Gastrocnemius medialis (tissue), 4 donors: ENCODE data around the gene DNASE1L2. TPM values are rescaled to one million over a fixed set of nuclear protein-coding genes. Genes with fewer than 3 reads are reported as not detected.

ENCODE experiments used
- ATAC-seq, 2 donors: fragments of 150-250 bp; one replicate each; pipeline ENCODE4 v1.9.1; 2016
- DNase-seq, 2 donors: peaks; one replicate each; pipeline ENCODE4 v3.0.0-alpha.2; 2019
- H3K27ac ChIP-seq, 4 donors: fragments of 200-600 bp; sonication (generic); 1 replicate in 1 of 4; 2 replicates in 3 of 4; pipeline ENCODE4 v1.5.1; 2016 to 2018; ENCODE audit warnings: mild to moderate bottlenecking in 2 of 4, moderate library complexity in 1 of 4
- H3K27me3 ChIP-seq, 3 donors: fragments of 200-600 bp; sonication (generic) in 2 of 3; 1 replicate in 1 of 3; 2 replicates in 2 of 3; pipeline versions ENCODE4 v1.5.1 to v1.6.0; 2016 to 2019; ENCODE audit warnings: mild to moderate bottlenecking in 1 of 3, moderate library complexity in 1 of 3
- H3K36me3 ChIP-seq, 2 donors: fragments of 200-600 bp; sonication (generic) in 1 of 2; one replicate each; pipeline ENCODE4 v1.5.1; 2017 to 2018
- H3K4me1 ChIP-seq, 2 donors: fragments of 200-600 bp; sonication (generic) in 1 of 2; one replicate each; pipeline ENCODE4 v1.5.1; 2016 to 2017; ENCODE audit warnings: mild to moderate bottlenecking in 2 of 2
- H3K4me3 ChIP-seq, 4 donors: fragments of 200-600 bp; sonication (generic) in 3 of 4; 1 replicate in 1 of 4; 2 replicates in 3 of 4; pipeline ENCODE4 v1.5.1; 2016 to 2019; ENCODE audit warnings: mild to moderate bottlenecking in 2 of 4
- H3K9me3 ChIP-seq, 3 donors: fragments of 200-600 bp; sonication (generic) in 2 of 3; 1 replicate in 1 of 3; 2 replicates in 2 of 3; pipeline ENCODE4 v1.5.1; 2016 to 2019
- POLR2A ChIP-seq, 2 donors: fragments of 450-650 bp; IDR thresholded peaks; one replicate each; pipeline ENCODE4 v1.6.1; 2017; ENCODE audit warnings: antibody characterized with exemption in 2 of 2, mild to moderate bottlenecking in 2 of 2, moderate library complexity in 2 of 2
- in situ Hi-C, 4 donors: fragments of 200-750 bp; cut with MboI; loops; one replicate each; pipeline versions ENCODE4 v1.15.0 to v1.8.0; 2017; ENCODE audit warnings: low sequenced_read_pairs in 4 of 4
- intact Hi-C: fragments of 100-400 bp; cut with DNase I; formaldehyde crosslinking; loops from one replicate; pipeline ENCODE4 v1.15.1; 2023; ENCODE audit warnings: low total_unique reads
- total RNA-seq, 4 donors: library from RNA; depleted of rRNA; stranded (reverse); fragments of >200 nt; gene quantifications; one replicate each; pipeline versions ENCODE4 v1.1.0 to v1.2.3, GENCODE V29; 2016
- TF ChIP-seq, protein P1 (sequence below), 5 experiments: fragments of 450-650 bp in 3 of 5; fragments of 200-600 bp in 2 of 5; sonication (generic) in 2 of 5; IDR thresholded peaks in 4 of 5; conservative IDR thresholded peaks in 1 of 5; 1 replicate in 4 of 5; 2 replicates in 1 of 5; pipeline ENCODE4 v1.5.1; 2016 to 2019; ENCODE audit warnings: antibody characterized with exemption in 5 of 5, mild to moderate bottlenecking in 3 of 5, moderate library complexity in 3 of 5

DNASE1L2 gene
- total RNA-seq, 4 donors from 2014 or later: 0.69 to 2.1 TPM; not detected in 2

DNA sequence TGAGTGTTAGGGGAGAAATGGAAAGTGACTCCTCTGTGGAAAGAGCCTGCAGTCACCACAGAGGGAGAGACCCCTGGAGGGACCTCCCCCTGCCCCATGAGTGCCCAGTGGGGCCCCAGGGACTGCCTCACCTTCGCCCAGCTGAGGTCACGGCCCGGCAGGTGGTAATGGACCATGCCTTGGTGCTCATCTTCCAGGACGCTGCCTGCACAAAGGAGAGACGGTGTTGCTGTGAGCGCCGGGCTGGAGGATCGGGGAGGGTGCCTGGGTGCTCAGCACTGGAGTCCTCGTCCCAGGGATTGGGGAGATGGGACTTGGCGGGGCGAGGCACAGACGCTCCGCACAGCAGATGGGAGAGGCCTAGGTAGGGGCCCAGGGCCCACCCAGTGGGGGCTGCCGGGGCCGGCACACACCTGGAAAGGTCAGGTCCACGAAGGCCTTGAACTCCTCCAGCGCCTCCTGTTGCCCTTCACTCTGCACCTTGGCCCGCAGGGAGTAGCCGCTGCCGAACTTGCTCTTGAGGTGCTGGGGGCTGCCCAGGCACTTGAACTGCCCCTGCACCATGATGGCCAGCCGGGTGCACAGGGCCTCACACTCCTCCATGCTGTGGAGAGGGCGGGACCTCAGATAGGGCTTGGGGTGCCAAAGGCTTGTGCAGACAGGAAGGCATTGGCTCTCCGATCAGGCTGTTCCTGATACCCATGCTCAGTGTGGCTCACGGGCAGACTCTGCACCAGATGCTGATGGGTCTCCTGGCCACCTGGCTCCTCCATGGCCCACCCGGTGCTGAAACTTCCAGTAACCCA lies 41.4 kb downstream of the DNASE1L2 start:
- TF ChIP-seq, protein P1, sequence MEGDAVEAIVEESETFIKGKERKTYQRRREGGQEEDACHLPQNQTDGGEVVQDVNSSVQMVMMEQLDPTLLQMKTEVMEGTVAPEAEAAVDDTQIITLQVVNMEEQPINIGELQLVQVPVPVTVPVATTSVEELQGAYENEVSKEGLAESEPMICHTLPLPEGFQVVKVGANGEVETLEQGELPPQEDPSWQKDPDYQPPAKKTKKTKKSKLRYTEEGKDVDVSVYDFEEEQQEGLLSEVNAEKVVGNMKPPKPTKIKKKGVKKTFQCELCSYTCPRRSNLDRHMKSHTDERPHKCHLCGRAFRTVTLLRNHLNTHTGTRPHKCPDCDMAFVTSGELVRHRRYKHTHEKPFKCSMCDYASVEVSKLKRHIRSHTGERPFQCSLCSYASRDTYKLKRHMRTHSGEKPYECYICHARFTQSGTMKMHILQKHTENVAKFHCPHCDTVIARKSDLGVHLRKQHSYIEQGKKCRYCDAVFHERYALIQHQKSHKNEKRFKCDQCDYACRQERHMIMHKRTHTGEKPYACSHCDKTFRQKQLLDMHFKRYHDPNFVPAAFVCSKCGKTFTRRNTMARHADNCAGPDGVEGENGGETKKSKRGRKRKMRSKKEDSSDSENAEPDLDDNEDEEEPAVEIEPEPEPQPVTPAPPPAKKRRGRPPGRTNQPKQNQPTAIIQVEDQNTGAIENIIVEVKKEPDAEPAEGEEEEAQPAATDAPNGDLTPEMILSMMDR (IDR thresholded peaks at IDR 0.05 in 4 of 5, conservative IDR thresholded peaks at IDR 0.05 in 1 of 5): no peak
- TF ChIP-seq POLR2A (IDR thresholded peaks at IDR 0.05): no peak
- in situ Hi-C loops (no loop called here), intact Hi-C loops (no loop called here)
- DNase-seq (no peak), ATAC-seq (no peak)
- Histone ChIP-seq H3K4me1 (peaks cover 8 to 13% of the 10 kb centered on the region in 2 donors), H3K4me3 (no peak overlapping the region), H3K27me3 (no peaks in the 10 kb centered on the region), H3K36me3 (peaks cover 0 to 5% of the 10 kb centered on the region in 2 donors), H3K9me3 (no peaks in the 10 kb centered on the region), H3K27ac (no peak overlapping the region)

DNA sequence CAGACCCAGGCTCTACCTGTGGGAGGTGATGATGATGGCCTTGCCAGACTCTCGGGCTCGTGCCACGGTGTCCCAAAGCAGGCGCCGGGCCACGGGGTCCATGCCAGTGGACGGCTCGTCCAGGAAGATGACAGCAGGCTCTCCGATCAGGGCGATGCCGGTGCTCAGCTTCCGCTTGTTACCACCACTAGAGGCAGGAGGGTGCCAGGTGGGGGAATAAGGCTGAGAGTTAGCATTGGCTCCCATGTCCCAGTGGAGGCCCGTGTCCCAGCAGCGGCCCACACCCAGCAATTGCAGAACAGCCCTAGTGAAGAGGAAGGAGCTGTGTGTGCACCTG lies 42.0 kb downstream of the DNASE1L2 start:
- TF ChIP-seq POLR2A (IDR thresholded peaks at IDR 0.05): no peak
- TF ChIP-seq, protein P1 (IDR thresholded peaks at IDR 0.05 in 4 of 5, conservative IDR thresholded peaks at IDR 0.05 in 1 of 5): no peak
- no peaks in the 10 kb centered on the region for H3K27me3 ChIP-seq
- peaks cover 8 to 13% of the 10 kb centered on the region in 2 donors for H3K4me1 ChIP-seq
- ATAC-seq: no peak
- H3K4me3 ChIP-seq: no peak overlapping the region
- H3K27ac ChIP-seq: no peak overlapping the region
- DNase-seq: no peak
- in situ Hi-C loops (no loop called here), intact Hi-C loops (no loop called here)
- H3K36me3 ChIP-seq: peaks cover 0 to 5% of the 10 kb centered on the region in 2 donors
- no peaks in the 10 kb centered on the region for H3K9me3 ChIP-seq

DNA sequence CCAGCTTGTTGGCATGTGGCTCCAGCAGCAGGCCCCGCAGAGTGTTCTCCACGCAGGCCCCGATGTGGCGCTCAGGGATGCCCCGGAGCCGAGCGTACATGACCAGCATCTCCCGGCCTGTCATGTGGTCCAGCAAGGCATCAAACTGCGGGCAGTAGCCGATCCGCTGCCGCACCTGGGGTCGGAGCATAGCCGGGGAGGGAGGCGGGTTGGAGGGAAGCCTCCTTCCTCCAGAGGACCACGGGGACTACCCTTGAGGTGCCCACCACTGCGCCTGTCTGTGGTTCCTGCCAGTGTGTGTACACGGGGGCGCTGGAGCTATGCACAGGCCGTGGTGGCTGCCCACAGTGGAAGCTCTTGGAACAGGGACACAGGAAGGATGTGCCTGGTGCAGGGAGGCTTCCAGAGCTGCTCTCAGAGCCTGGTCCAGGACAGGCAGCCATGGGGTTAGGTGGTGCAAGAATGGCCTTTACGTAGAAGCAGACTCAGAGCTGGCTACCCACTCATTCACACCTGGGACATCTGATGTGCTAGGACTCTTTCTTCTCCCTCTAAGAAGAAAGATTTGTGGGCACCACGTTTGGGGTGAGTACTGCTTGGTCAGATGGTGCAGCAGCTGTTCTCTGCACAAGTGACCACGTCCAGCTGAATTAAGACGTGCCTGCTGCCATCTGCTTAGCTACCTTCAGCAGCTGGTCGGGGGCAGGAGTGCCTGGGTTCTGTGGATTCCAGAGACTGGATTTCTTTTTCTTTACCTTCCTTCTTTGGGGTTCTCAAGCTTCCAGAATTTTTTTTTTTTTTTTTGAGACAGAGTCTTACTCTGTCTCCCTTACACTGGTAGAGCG lies 42.9 kb downstream of the DNASE1L2 start:
- in situ Hi-C loops: no loop called here
- H3K36me3 ChIP-seq: peaks cover 0 to 5% of the 10 kb centered on the region in 2 donors
- DNase-seq: no peak

DNA sequence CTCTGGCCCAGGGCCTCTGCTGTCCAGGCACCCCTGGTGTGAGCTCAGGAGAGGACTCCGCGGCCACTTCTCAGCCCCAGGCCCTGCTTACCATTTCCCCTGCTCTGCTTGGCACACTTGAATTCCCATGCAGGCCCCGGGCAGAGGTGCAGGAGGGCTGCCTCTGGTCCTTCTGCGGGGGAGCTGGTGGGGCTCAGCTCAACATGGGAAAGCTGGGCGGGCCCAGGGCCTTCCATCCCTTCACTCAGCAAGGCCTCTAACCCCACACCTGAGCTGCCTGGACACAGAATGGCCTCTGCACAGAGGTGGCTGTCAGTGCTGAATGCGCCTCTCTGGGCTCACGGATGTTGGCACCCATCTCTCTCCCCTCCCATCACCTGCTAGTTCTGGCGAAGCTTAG lies 44.2 kb downstream of the DNASE1L2 start:
- H3K9me3 ChIP-seq: no peaks in the 10 kb centered on the region
- intact Hi-C loops (no loop called here), in situ Hi-C loops (no loop called here)
- H3K27ac ChIP-seq: no peak overlapping the region
- ATAC-seq (no peak), DNase-seq (no peak)
- TF ChIP-seq, protein P1 (IDR thresholded peaks at IDR 0.05 in 4 of 5, conservative IDR thresholded peaks at IDR 0.05 in 1 of 5): no peak
- no peak for TF ChIP-seq POLR2A (IDR thresholded peaks at IDR 0.05)
- H3K4me3 ChIP-seq: no peak overlapping the region
- peaks cover 0 to 5% of the 10 kb centered on the region in 2 donors for H3K36me3 ChIP-seq
- peaks cover 8 to 13% of the 10 kb centered on the region in 2 donors for H3K4me1 ChIP-seq
- no peaks in the 10 kb centered on the region for H3K27me3 ChIP-seq

More for the DNA sequence above, 42.9 kb downstream of the DNASE1L2 start:
- Histone ChIP-seq H3K27ac (no peak overlapping the region), H3K9me3 (no peaks in the 10 kb centered on the region), H3K4me3 (no peak overlapping the region), H3K27me3 (no peaks in the 10 kb centered on the region), H3K4me1 (peaks cover 8 to 13% of the 10 kb centered on the region in 2 donors)
- TF ChIP-seq, protein P1 (IDR thresholded peaks at IDR 0.05 in 4 of 5, conservative IDR thresholded peaks at IDR 0.05 in 1 of 5): no peak
- TF ChIP-seq POLR2A (IDR thresholded peaks at IDR 0.05): no peak
- no peak for ATAC-seq
- intact Hi-C loops: no loop called here
